ENCODE measurements around the gene ITGB4.

Gene ITGB4

DNA sequence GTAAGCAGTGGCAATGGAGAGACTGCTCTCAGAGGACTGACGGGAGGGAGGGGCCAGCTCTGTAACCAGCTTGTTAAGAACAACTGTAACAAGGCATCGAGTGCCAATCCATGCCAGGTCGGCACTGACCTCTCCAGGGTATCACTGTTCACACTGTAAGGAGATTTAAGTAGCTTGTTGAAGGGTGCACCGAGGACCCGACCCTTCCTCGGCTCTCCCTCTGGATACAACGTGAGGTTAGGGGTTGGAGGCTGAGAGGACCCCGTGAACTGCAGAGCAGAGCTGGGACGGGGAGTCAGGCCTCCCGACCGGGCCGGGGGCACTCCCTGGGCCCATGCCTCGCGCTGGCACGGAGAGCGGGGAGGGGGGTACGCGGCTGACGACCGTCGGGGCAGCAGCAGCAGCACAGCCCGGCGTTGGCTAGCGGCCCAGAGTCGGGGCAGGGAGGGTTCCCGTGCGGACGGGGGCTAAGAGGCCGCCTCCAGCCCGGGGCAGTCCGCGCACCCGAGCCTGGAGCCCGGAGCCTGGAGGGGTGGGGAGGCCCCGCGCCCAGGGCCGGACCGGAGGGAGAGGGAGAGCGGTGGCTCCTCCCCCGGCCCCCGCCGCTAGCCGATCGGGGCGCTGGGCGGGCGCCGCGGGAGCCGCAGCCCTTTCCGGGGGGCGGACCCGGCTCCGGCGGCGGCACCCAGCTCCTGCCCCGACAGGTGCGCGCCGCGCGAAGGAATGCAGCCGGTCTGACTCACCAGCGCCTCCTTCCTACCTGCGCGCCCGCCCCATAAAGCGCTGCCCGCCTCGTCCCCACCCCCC lies at the start of gene ITGB4:
Gene ITGB4, plus strand, starts transcription at position 804 of the 807 bp plus-strand sequence. CDS start 3,245 bp downstream, outside the sequence.
- peak; percentile 42 for DNase-seq

DNA sequence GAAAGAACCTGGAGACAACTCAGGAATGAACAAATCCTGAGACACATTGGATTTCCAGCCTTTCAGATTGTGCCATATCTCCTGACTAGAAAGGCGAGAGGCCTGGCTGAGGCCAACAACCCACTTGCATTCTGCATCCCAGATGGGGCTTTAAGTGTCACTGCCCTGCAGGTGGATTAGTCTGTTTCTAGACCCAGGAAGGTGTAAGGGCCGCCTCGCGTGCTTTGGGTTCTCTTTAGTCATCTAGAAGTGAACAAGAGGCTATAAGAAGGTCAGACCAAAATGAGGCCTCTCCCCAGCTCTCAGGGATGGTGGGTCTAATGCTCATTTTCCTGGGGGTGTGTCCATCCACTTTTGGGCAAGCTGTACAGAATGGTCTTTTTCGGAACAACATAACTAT lies 49.2 kb upstream of the ITGB4 start:
- DNase-seq = no peak

- DNase-seq = no peak
Observed at GRCh38 chr17:75673487-75673886, 47.8 kb upstream of the ITGB4 start.

GRCh38 chr17:75676461-75676860 lies 44.8 kb upstream of the ITGB4 start:
- DNase-seq = no peak

- DNase-seq = peak; percentile 31
Observed at GRCh38 chr17:75679706-75680211, 41.5 kb upstream of the ITGB4 start.

DNA sequence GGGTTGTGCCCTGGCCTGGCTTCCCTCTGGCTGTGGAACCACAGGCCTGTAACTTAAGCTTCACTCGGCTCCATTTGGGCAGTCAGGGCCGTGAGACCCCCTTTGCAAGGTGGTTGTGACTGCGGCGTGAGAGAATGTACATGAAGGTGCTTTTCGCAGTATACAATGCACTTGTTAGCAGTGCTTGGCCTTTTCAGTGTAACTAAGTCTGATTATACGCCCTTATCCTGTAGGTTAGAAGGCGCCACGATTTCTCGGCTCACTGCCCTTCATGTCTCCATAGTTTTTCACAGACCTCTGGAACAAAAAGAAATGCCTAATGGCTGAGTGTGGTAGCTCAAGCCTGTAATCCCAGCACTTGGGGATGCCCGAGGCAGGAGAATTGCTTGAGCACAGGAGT lies 40.8 kb upstream of the ITGB4 start:
- no peak for DNase-seq

GRCh38 chr17:75681289-75681688 lies 40.0 kb upstream of the ITGB4 start:
- no peak for DNase-seq

DNA sequence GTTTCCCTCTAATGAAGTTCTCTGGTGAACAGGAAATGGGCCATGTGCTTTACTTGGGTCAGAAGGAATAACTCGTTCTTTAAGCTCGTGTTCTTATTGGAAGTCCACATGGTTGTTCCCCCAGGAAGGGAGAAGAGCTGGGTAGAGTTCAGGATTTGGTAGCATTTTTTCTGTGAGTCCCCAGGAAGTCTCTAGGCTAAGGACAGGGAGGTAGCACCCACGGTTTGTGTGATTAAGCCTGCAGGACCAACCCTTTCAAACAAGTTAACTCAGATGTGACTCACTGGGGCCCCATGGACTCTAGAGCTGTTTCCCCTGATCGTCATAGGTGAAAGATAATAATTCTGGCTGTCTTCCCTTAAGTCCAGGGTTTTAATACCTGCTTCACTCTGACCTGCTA lies 37.7 kb upstream of the ITGB4 start:
- DNase-seq = peak; percentile 39

DNA sequence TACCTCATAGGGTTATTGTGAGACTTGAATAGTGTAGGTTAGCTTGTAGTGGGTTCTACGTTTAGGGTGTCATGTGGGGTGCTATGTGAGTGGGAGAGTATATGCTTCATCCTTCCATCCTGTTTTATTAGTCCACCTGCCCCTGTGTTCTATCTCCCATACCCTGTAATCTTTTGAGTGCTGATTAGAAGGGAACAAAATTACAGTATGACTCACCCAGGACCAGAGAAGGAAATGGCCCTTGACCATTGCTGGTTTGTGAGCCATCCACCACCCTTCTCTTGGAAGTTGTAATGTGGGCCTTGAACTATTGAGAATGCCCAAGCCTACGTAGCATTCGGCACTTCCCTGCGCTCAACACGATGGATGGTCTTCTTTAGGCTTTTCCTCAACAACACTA lies 37.0 kb upstream of the ITGB4 start:
- DNase-seq = no peak

- no peak for DNase-seq
Observed at GRCh38 chr17:75684924-75685323, 36.3 kb upstream of the ITGB4 start.

- no peak for DNase-seq
Observed at GRCh38 chr17:75685499-75685898, 35.8 kb upstream of the ITGB4 start.

GRCh38 chr17:75688209-75688825 lies 32.9 kb upstream of the ITGB4 start:
- no peak for DNase-seq

DNA sequence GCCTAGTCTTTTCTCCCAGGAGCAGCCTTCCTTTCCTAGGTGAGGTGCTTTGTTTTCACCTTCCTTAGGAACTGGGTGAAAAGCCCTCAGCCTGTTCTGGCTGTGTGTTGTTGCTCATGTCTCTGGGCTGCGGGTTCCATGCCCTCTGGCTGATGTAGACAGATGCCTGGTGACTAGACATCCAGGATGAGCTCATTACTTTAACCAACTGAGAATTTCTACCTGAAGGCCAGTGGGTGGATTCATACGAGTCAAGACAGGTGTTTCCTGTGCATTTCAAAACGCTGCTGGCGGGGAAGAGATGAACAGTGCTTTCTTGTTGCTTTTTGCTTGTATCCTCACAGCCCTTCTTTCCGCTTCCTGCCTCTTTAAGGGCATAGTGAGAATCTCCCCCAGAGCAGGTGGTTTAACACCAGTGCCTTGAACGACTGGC lies 31.8 kb upstream of the ITGB4 start:
- no peak for DNase-seq

GRCh38 chr17:75691371-75691791 lies 29.9 kb upstream of the ITGB4 start:
- no peak for DNase-seq

DNA sequence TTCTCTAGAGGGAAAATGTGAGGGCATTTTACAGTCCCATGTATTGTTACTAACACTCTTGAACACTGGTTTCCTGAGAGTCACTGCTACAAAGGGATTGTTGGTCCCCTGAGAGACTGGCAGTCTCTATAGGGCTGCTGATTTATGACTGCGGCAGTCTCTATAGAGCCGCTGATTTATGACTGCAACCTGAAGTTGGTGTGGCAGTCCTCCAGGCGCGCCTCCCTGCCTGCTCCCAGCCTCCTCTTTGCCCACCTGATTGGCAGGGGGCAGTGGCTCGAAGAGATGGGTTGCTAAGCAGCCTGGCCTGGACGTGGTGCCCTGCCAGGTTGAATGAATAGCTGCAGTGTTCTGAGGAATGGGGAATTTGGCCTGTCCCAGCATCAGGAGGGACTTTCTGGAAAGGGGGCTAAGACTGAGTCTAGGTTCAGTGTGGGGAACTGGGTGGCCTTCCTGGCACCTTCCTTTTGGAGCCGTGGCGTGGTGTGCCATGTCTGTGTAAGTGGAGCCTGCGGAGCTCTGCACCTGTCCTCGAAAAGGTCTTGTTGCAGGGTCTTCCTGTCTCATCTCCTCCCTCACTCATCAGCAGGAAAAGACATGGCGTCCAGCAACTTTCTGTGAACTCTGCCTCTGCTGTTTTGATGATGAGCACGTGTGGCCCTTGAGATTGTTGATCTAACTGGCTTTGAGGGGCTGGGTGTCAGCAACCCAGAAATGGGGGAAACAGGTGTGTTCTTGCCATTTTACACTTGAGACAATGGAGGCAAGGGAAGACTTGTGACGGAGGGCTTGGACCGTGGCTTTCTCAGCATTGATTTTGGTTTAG lies 29.2 kb upstream of the ITGB4 start:
- no peak for DNase-seq

DNA sequence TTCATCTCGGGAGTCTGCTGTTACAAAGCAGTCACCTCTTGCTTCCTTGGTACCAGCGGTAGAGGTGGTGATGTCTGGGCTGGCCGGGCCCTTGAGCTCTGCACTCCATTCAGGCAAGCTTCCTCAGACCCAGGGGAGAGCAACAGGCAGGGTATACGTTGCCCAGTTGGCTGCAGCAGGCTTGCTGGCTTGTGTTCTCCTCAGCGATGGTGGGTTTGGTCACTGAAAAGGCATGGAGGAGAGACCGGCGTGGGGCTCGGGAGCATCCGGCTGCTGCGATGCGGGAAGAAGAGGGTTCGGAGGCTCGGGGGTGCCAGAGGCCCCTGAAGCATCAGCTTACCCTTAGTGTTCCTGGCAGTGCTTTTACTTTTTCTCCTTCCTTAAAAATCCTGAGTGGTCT lies 28.3 kb upstream of the ITGB4 start:
- DNase-seq = no peak

GRCh38 chr17:75693500-75694481 lies 27.5 kb upstream of the ITGB4 start:
- DNase-seq = no peak

- no peak for DNase-seq
Observed at GRCh38 chr17:75694536-75694935, 26.7 kb upstream of the ITGB4 start.

GRCh38 chr17:75695141-75695829 lies 26.0 kb upstream of the ITGB4 start:
- DNase-seq = no peak

DNA sequence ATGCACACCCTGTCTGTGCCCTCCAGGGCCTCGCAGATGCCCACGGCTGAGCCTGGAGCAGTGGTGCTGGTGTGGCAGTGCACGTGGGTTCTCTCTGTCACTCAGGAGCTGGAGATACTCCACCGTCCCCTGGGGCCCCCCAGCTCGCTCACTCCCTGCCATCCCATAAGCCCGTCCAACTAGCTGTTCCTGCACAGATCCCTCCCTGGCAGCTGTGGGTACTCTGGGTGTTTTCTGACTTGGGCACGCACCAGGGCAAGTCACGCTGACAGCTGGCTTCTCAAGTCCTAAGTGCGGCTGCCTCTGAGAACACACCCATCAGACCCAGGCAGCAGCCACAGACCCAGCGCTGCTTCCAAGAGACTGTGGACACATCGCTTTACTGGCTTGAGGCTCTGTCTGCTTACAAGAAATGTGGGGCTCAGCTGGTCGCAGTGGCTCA lies 25.4 kb upstream of the ITGB4 start:
- DNase-seq = no peak

DNA sequence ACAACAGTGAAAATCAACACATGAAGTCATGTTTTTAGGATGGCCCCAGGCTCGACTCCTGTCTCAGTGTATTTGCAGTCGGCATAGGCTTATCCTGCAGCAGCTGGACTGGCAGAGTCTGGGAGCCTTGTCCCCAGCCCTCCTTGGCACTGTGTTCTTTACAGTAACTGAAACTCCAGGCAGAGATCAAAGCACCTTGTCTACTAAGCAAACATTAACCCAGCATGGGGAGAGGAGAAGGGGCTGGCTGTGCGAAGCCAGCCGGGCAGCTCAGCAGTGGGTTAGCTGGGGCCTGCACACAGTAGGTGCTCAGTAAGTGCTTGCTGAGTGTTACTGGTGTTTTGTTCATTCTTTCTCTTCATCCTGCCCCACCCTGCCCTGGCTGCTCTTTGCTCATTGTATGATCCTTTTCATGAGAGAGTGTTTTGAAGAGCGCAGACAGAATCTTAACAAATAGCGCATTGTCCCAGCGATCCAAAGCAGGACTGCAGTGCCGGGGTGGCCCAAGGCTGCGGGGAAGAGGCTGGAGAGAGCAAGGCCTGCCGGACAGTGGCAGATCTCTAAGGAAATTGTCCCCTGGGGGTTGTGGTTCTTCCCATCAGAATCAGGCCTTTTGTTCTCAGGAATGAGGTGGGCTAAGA lies 23.5 kb upstream of the ITGB4 start:
- DNase-seq = no peak

Data from hematopoietic multipotent progenitor cell treated with erythropoietin and hydrocortisone succinate and interleukin-3 and kit ligand, for 8 days (in vitro differentiated cells).